ENCODE measurements around the gene GPC6. TPM values are rescaled to one million over a fixed set of nuclear protein-coding genes. Genes with fewer than 3 reads are reported as not detected.

Gene GPC6
- total and polyA plus RNA-seq, 2 donors (not counting 1 experiment from before 2014, with no cell fraction given), result not detected

DNA sequence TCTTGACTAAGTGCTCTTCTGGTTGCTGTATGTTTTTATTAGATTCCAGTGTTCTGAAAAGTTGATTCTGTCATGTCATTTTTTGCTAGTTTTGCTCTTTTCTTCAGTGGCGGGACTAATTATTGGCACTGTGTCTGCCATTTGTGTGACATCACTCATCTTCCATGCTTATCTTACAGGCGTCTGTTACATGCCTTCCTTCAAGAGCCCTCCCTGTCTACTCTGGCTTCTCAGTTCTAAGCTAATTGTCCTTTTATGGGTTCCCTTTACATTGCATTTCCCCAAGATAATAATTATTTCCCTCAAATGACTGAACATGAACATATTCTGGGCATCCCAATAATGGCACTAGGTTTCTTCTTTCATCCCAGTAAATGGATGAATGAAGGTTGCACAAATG lies 793.8 kb downstream of the GPC6 start:
- no peaks in the 10 kb centered on the region for H3K4me1 Mint-ChIP-seq
- Histone ChIP-seq H3K36me3 (replicated peaks in 1 of 2; ENCODE audit: control extremely low read depth in 1 of 2, control insufficient read depth in 1 of 2, extremely low read depth in 1 of 2, insufficient read depth in 2 of 2, low read length in 1 of 2) (no peaks in the 10 kb centered on the region), H3K9ac (ENCODE audit: low read length) (no peak overlapping the region), H3K79me2 (ENCODE audit: control insufficient read depth, insufficient read depth, low read length) (no peaks in the 10 kb centered on the region), H3K4me1 (ENCODE audit: control insufficient read depth in 2 of 2, insufficient read depth in 2 of 2, low read length in 2 of 2) (no peaks in the 10 kb centered on the region), H3K27ac (ENCODE audit: low read length in 2 of 2) (no peak overlapping the region), H4K20me1 (ENCODE audit: control insufficient read depth, insufficient read depth, low read length, poor library complexity, severe bottlenecking) (no peaks in the 10 kb centered on the region), H2AFZ (ENCODE audit: insufficient read depth, low read depth, low read length, poor library complexity, severe bottlenecking) (no peak overlapping the region), H3K27me3 (replicated peaks in 1 of 4; ENCODE audit: control extremely low read depth in 1 of 4, control insufficient read depth in 3 of 4, insufficient read depth in 4 of 4, low read length in 3 of 4) (no peaks in the 10 kb centered on the region), H3K4me2 (replicated peaks; ENCODE audit: low read depth, low read length, poor library complexity, severe bottlenecking) (no peak overlapping the region), H3K9me3 (ENCODE audit: control extremely low read depth in 1 of 3, control insufficient read depth in 2 of 3, insufficient read depth in 1 of 3, low read length in 2 of 3) (no peaks in the 10 kb centered on the region), H3K4me3 (ENCODE audit: control extremely low read depth in 1 of 5, extremely low read depth in 1 of 5, insufficient read depth in 1 of 5, low read depth in 2 of 5, low read length in 4 of 5) (no peak overlapping the region)
- DNase-seq (no peak), ATAC-seq (ENCODE audit: low read depth) (no peak)
- H3K27me3 Mint-ChIP-seq, result no peaks in the 10 kb centered on the region
- POLR2A ChIA-PET, result no interaction called here
- H3K9me3 Mint-ChIP-seq (ENCODE audit: insufficient read depth), result no peaks in the 10 kb centered on the region
- intact Hi-C loops (cut with micrococcal nuclease), result no loop called here
- WGBS (ENCODE audit: insufficient coverage), result 100% methylated on average over 2 of the region's 2 CpGs
- no peak overlapping the region for H3K27ac Mint-ChIP-seq
- no peak overlapping the region for H3K4me3 Mint-ChIP-seq
- TF ChIP-seq EZH2 (IDR thresholded peaks at IDR 0.05; ENCODE audit: borderline replicate concordance, insufficient read depth, low read depth, low read length, poor library complexity, severe bottlenecking), result no peak
- CTCF ChIA-PET, result no interaction called here

DNA sequence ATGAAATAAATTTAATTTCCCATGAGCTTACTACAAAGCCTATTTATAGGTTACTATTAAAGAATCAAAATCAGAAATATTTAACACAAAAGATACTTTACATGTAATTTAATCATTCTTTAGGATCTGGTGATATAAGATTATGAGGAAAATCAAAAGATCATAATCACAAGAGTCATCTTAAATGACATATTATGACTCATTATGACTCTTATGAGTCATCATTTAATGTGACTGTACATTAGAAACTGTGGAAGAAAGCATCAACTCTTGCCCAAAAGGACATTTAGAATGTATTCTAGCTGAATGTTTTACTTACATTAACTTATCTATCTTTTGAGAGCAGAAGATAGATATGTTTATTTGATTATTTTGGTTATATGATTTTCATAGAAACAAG lies 794.2 kb downstream of the GPC6 start:
- Mint-ChIP-seq H3K4me3 (no peak overlapping the region), H3K27ac (no peak overlapping the region), H3K9me3 (ENCODE audit: insufficient read depth) (no peaks in the 10 kb centered on the region), H3K27me3 (no peaks in the 10 kb centered on the region), H3K4me1 (no peaks in the 10 kb centered on the region)
- H3K4me3 ChIP-seq (ENCODE audit: control extremely low read depth in 1 of 5, extremely low read depth in 1 of 5, insufficient read depth in 1 of 5, low read depth in 2 of 5, low read length in 4 of 5), result no peak overlapping the region
- ATAC-seq (ENCODE audit: low read depth) (no peak), DNase-seq (no peak)
- no peak overlapping the region for H3K27ac ChIP-seq (ENCODE audit: low read length in 2 of 2)
- H2AFZ ChIP-seq (ENCODE audit: insufficient read depth, low read depth, low read length, poor library complexity, severe bottlenecking), result no peak overlapping the region
- H3K9ac ChIP-seq (ENCODE audit: low read length), result no peak overlapping the region
- no peaks in the 10 kb centered on the region for H4K20me1 ChIP-seq (ENCODE audit: control insufficient read depth, insufficient read depth, low read length, poor library complexity, severe bottlenecking)
- CTCF ChIA-PET, result no interaction called here
- H3K4me2 ChIP-seq (replicated peaks; ENCODE audit: low read depth, low read length, poor library complexity, severe bottlenecking), result no peak overlapping the region
- TF ChIP-seq EZH2 (IDR thresholded peaks at IDR 0.05; ENCODE audit: borderline replicate concordance, insufficient read depth, low read depth, low read length, poor library complexity, severe bottlenecking), result no peak
- no peak for TF ChIP-seq CTCF (IDR thresholded peaks at IDR 0.05)
- no peaks in the 10 kb centered on the region for H3K27me3 ChIP-seq (replicated peaks in 1 of 4; ENCODE audit: control extremely low read depth in 1 of 4, control insufficient read depth in 3 of 4, insufficient read depth in 4 of 4, low read length in 3 of 4)
- intact Hi-C loops (cut with micrococcal nuclease), result no loop called here
- no peaks in the 10 kb centered on the region for H3K36me3 ChIP-seq (replicated peaks in 1 of 2; ENCODE audit: control extremely low read depth in 1 of 2, control insufficient read depth in 1 of 2, extremely low read depth in 1 of 2, insufficient read depth in 2 of 2, low read length in 1 of 2)
- no peaks in the 10 kb centered on the region for H3K79me2 ChIP-seq (ENCODE audit: control insufficient read depth, insufficient read depth, low read length)
- POLR2A ChIA-PET, result no interaction called here
- H3K9me3 ChIP-seq (ENCODE audit: control extremely low read depth in 1 of 3, control insufficient read depth in 2 of 3, insufficient read depth in 1 of 3, low read length in 2 of 3), result no peaks in the 10 kb centered on the region
- H3K4me1 ChIP-seq (ENCODE audit: control insufficient read depth in 2 of 2, insufficient read depth in 2 of 2, low read length in 2 of 2), result no peaks in the 10 kb centered on the region

All from B cell (primary cell).